SJSA1 (cell line): ENCODE results near the gene GALR3. TPM values are rescaled to one million over a fixed set of nuclear protein-coding genes. Genes with fewer than 3 reads are reported as not detected.
"Not testable (repeated sequence)": the region's sequence is repeated elsewhere in the genome, so short reads cannot be mapped to it uniquely, and the experiment has no call there.

Experiments
- DNase-seq, 2 experiments: peaks; one replicate each; pipeline ENCODE4 v3.0.0-alpha.2; 2015 to 2020; ENCODE audit warnings: low spot score in 2 of 2, low read depth in 1 of 2
- H3K27ac ChIP-seq: fragments of 250-450 bp; sonication (Bioruptor Pico); 2 replicates; pipeline ENCODE4 v1.5.1; 2020; ENCODE audit warnings: mild to moderate bottlenecking, moderate library complexity
- H3K27me3 ChIP-seq: fragments of 250-450 bp; sonication (Bioruptor Pico); replicated peaks from 2 replicates; pipeline ENCODE4 v1.5.1; 2020; ENCODE audit warnings: mild to moderate bottlenecking, moderate library complexity
- H3K36me3 ChIP-seq: fragments of 250-450 bp; sonication (Bioruptor Pico); 2 replicates; pipeline ENCODE4 v1.5.1; 2020; ENCODE audit warnings: mild to moderate bottlenecking
- H3K4me1 ChIP-seq: fragments of 250-450 bp; sonication (Bioruptor Pico); replicated peaks from 2 replicates; pipeline ENCODE4 v1.6.1; 2021; ENCODE audit warnings: mild to moderate bottlenecking
- H3K4me3 ChIP-seq: fragments of 250-450 bp; sonication (Bioruptor Pico); 2 replicates; pipeline ENCODE4 v1.5.1; 2020; ENCODE audit warnings: mild to moderate bottlenecking
- H3K9me3 ChIP-seq: fragments of 250-450 bp; sonication (Bioruptor Pico); replicated peaks from 2 replicates; pipeline ENCODE4 v1.5.1; 2020; ENCODE audit warnings: mild to moderate bottlenecking
- total RNA-seq: library from RNA; depleted of rRNA; stranded (reverse); fragments of >200 nt; shearing (Covaris generic); gene quantifications from 2 replicates; pipeline ENCODE4 v1.2.3, GENCODE V29; 2014

Gene GALR3
- total RNA-seq, 1 experiment from 2014 or later: not detected

DNA sequence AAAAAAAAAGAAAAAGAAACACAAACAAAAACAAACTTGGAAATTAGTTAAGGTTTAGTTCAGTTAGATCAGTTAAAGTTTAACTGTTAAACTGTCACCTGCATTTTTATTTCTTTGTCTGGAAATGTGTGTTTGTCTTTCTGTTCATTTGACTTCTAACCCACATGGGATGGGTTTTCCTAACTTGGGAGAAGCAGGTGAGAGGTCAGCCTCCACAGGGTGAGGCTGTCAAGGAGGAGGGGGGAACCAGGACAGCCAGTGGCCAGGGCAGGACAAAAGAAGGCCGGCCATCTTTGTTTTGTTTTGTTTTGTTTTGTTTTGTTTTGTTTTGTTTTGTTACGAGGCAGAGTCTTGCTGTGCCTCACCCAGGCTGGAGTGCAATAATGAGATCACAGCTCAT is 28.8 kb upstream of the GALR3 start:
- DNase-seq: no peak
- Histone ChIP-seq H3K9me3 (no peaks in the 10 kb centered on the region), H3K4me3 (no peak overlapping the region), H3K36me3 (no peaks in the 10 kb centered on the region), H3K27ac (no peak overlapping the region), H3K4me1 (no peaks in the 10 kb centered on the region), H3K27me3 (no peaks in the 10 kb centered on the region)

DNA sequence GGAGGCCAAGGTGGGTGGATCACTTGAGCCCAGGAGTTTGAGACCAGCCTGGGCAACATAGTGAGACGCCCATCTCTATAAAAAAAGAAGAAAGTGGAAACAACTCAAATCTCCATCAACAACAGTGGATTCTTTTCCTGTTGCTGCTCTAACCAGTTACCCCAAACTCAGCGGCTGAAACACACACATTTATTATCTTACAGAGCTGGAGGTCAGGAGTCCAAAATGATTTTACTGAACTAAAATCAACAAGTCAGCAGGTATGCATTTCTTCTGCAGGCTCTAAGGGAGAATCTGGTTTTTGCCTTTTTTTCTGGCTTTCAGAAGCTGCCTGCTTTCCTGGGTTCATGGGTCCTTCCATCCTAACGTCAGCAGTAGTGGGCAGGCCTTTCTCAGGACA is 27.1 kb upstream of the GALR3 start:
- no peak for DNase-seq
- Histone ChIP-seq H3K36me3 (no peaks in the 10 kb centered on the region), H3K9me3 (no peaks in the 10 kb centered on the region), H3K27me3 (no peaks in the 10 kb centered on the region), H3K4me1 (no peaks in the 10 kb centered on the region), H3K4me3 (no peak overlapping the region), H3K27ac (no peak overlapping the region)

DNA sequence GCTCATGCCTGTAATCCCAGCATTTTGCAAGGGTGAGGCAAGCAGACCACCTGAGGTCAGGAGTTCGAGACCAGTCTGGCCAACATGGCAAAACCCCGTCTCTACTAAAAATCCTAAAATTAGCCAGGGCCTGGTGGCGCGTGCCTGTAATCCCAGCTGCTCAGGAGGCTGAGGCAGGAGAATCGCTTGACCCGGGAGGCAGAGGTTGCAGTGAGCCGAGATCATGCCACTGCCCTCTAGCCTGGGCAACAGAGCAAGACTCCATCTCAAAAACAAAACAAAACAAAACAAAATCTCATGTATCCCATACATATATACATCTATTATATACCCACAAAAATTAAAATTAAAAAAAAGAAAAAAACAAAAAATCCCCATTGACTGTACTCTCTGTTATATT is 25.9 kb upstream of the GALR3 start:
- not testable (repeated sequence) for H3K9me3 ChIP-seq, H3K27ac ChIP-seq, H3K36me3 ChIP-seq, H3K27me3 ChIP-seq, H3K4me1 ChIP-seq, DNase-seq, H3K4me3 ChIP-seq

DNA sequence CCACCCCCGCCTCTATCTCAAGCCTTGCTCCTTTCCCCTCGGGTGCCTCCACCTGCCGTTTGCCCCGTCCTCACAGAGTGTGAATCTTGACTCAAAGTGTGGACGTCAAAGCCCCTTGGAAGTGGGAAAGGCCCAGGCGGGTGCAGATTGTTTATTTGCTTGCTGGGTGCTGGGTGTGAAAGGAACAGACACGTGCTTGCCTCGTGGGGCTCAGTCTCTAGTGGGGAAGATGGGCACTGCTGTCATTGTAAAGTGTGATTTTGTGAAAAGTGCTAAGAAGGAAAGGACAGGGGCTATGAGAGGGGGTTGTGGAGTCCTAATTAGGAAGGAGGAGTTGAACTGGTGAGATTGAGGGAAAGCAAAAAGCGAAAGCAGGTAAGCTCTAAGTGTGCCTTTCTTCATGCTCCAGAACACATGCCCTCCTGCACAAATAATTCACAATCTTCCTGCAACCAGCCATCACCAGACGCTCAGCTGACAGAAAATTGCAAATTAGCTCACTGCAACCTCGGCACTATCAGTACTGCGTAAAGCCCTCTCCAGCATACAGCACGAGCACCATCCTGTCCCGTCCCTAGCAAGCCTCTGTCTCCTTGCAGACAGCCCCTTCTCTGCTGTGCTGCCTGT is 25.2 kb upstream of the GALR3 start:
- no peak overlapping the region for H3K4me3 ChIP-seq
- no peak for DNase-seq
- H3K27me3 ChIP-seq: peaks cover 5% of the 10 kb centered on the region; the same call in 1 of the 2 replicates
- H3K36me3 ChIP-seq: no peaks in the 10 kb centered on the region
- H3K4me1 ChIP-seq: peaks cover 9% of the 10 kb centered on the region
- no peaks in the 10 kb centered on the region for H3K9me3 ChIP-seq
- no peak overlapping the region for H3K27ac ChIP-seq

DNA sequence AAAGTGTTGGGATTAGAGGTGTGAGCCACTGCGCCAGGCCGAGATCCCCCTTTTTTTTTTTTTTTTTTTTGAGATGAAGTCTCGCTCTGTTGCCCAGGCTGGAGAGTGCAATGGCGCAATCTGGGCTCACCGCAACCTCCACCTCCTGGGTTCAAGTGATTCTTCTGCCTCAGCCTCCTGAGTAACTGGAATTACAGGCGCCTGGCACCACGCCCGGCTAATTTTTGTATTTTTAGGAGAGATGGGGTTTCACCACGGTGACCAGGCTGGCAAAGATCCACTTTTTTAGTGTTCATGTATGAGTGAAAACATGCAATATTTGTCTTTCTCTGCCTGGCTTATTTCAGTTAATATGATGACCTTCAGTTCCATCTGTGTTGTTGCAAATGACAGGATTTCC is 23.2 kb upstream of the GALR3 start:
- H3K9me3 ChIP-seq, DNase-seq, H3K27ac ChIP-seq, H3K36me3 ChIP-seq, H3K4me3 ChIP-seq, H3K27me3 ChIP-seq: not testable (repeated sequence)
- H3K4me1 ChIP-seq: peaks cover 17% of the 10 kb centered on the region

DNA sequence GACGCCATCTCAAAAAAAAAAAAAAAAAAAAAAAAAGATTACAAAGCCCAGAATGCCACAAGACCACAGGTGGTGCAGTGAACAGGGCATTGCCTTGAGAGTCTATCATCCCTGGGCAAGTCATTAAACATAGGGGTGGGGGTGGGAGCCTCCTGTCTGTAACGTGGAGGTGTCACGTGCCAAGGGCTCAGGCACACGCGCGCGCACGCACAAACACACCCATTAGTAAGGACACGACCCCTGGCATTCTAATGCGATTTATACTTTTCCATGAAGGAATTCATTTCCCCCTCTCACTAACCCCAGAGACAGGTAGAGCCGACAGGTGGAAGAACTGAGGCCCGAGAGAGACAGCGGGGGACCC is 21.3 kb upstream of the GALR3 start:
- DNase-seq: no peak
- H3K9me3 ChIP-seq: no peaks in the 10 kb centered on the region
- peaks cover 5% of the 10 kb centered on the region; the same call in 1 of the 2 replicates for H3K27me3 ChIP-seq
- H3K36me3 ChIP-seq: no peaks in the 10 kb centered on the region
- H3K4me1 ChIP-seq: peaks cover 35% of the 10 kb centered on the region
- peak overlapping the region; percentile 39 for H3K4me3 ChIP-seq
- H3K27ac ChIP-seq: no peak overlapping the region

DNA sequence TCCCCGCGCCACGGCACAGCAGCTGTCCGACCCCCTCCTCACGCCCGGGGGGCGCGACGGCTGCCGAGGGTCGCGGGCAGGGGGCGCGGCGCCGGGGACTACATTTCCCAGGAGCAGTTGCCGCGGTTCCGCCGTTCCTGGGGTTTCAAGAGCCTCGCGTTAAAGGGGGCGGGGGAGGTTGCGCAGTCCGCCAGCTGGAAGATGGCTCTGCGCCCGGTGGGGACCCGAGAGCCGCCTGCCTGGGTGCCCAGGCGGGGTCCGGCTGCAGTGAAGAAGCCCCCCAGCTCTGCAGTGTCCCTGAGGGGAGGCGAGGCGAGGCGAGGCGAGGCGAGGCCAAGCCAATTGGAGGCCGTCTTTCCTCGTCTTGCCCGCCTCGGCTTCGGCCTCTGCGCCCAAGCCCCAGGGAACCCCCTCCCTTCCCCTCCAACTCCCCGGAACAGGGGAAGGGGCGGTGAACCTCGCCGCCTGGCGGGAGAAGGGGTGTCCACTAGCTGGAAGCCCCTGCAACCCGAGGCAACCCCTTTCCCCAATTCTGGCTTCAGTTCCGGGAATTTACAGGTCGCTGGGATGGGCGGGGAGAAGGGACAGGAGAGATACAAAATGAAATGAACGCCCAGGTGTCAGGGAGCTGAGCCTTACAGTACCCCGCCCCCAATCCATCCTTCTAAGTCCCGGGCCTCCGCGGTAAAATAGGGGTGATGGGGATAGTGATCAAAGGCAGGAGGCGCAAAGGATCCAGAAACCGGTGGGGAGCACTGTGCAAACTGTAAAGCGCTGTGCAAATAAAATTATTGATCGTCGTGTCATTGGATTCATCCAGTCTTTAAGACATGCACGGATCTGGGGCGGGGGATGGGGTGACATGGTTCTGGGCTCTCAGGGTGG is 20.6 kb upstream of the GALR3 start:
- no peak for DNase-seq
- Histone ChIP-seq H3K27ac (no peak overlapping the region), H3K4me1 (peaks cover 39% of the 10 kb centered on the region), H3K9me3 (no peaks in the 10 kb centered on the region), H3K4me3 (peak overlapping the region; percentile 39), H3K36me3 (no peaks in the 10 kb centered on the region), H3K27me3 (peaks cover 5% of the 10 kb centered on the region; the same call in 1 of the 2 replicates)

DNA sequence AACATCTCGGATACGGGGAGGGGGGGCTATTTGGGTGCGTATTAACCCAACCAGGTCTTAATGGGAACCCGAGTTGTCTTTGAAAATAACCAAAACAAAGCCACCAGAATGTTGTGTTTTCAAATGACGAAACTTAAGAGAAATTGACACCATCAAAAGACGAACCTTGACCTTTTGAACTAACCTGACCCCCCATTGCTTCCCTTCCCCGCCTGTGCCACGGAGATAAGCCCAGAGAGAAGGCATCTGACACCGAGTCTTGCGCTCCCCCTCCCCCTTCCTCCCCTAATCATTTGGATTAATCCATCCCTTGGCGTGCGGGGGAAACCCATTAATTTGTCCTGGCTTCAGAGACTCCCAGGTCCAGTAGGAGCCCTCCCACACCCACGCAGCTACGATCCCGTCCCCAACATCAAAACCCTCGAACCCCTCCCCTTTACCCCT is 20.0 kb upstream of the GALR3 start:
- Histone ChIP-seq H3K27ac (no peak overlapping the region), H3K36me3 (no peaks in the 10 kb centered on the region), H3K27me3 (peaks cover 5% of the 10 kb centered on the region; the same call in 1 of the 2 replicates), H3K9me3 (no peaks in the 10 kb centered on the region), H3K4me3 (no peak overlapping the region), H3K4me1 (peaks cover 39% of the 10 kb centered on the region)
- DNase-seq: no peak

DNA sequence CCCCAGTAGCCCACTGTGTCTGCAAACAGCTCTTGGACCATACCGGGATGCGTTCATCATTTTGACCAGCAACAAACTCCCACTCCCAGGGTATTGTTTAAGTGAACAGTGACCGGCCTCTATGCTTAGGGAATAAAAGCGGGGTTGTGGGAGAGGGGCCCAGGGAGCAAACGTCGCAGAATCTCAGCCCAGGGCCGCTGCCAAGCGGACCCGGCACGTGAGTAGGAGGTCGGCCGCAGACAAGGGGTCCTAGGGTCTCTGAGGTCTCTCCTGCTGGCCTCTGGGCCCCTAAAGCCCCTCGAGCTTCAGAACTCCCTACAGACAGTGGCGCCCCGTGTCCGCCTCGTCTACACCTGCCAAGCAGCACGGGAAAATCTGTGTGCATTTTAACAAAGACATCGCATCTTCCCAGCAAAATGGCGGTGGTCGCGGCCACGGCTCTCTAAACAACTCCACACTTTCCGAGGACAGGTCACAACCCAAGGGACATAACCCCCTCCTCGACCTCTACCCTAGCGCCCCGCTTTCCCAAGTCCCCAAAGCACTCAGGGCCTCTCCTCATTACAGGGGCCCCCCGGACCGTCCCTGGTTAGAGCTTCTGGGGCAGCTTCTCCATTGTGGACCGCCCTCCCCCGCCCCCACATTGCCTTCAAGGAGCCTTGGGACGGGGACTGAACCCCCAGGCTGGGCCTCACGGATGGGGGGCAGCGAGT is 19.4 kb upstream of the GALR3 start:
- H3K27ac ChIP-seq: no peak overlapping the region
- no peak for DNase-seq
- H3K4me3 ChIP-seq: no peak overlapping the region
- peaks cover 44% of the 10 kb centered on the region for H3K4me1 ChIP-seq
- H3K27me3 ChIP-seq: peaks cover 5% of the 10 kb centered on the region; the same call in 1 of the 2 replicates
- H3K36me3 ChIP-seq: no peaks in the 10 kb centered on the region
- H3K9me3 ChIP-seq: no peaks in the 10 kb centered on the region

DNA sequence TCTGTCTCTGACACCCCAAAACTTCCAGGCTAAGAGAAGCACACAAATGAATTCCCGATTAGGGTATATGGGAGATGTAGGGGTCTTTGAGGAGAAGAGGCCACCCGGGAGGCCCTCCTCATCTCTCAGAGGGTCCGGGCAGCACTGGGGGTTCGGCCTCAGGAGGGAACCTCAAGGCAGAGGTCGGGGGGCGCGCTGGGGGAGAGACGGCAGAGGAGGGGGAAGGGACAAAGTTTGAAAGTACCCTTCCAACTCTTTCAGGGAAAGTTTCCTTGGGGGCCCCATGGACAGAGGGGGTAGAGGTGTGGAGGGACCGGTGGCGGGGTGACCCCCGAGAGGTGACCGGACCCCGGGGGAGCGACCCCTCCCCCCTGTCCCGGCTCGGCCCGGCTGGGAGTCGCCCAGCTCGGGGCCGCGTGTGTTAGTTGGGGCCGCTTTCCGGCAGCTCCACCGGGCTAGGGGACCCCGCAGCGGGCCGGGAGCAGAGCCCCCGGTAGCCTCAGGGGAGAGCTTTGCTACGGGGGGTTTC is 18.8 kb upstream of the GALR3 start:
- Histone ChIP-seq H3K4me1 (peaks cover 46% of the 10 kb centered on the region), H3K4me3 (peak overlapping the region; percentile 56), H3K27ac (peak overlapping the region; percentile 64), H3K27me3 (peaks cover 5% of the 10 kb centered on the region; the same call in 1 of the 2 replicates), H3K36me3 (no peaks in the 10 kb centered on the region), H3K9me3 (no peaks in the 10 kb centered on the region)
- no peak for DNase-seq

DNA sequence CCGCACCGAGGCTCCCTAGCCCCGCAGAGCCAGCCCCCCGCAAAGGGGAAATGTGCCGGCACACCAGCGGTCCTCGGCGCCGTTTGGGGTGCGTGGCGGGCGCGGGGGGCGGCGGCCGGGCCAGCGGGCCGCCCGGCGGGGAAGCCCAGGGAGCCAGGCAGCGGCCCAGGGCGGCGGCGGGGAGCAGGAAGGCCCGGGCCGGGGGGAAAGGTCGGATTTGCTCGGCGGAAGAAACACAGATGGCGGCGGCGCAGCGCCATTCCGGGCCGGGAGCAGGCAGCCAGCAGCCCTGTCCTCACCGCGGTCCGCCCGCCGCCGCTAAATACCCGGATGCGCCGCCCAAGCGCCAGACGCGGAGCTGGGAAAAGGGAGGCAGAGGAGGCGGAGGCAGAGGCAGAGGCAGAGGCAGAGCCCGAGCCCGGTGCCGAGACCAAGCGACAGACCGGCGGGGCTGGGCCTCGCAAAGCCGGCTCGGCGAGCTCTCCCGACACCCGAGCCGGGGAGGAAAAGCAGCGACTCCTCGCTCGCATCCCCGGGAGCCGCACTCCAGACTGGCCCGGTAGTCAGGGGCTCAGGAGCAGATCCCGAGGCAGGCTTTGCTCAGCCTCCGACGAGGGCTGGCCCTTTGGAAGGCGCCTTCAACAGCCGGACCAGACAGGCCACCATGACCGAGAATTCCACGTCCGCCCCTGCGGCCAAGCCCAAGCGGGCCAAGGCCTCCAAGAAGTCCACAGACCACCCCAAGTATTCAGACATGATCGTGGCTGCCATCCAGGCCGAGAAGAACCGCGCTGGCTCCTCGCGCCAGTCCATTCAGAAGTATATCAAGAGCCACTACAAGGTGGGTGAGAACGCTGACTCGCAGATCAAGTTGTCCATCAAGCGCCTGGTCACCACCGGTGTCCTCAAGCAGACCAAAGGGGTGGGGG is 18.0 kb upstream of the GALR3 start:
- Histone ChIP-seq H3K4me3 (peak overlapping the region; percentile 56), H3K36me3 (no peaks in the 10 kb centered on the region), H3K27me3 (peaks cover 5% of the 10 kb centered on the region; the same call in 1 of the 2 replicates), H3K27ac (peak overlapping the region; percentile 64), H3K4me1 (peaks cover 46% of the 10 kb centered on the region), H3K9me3 (no peaks in the 10 kb centered on the region)
- peak; percentile 79 to 87 for DNase-seq

DNA sequence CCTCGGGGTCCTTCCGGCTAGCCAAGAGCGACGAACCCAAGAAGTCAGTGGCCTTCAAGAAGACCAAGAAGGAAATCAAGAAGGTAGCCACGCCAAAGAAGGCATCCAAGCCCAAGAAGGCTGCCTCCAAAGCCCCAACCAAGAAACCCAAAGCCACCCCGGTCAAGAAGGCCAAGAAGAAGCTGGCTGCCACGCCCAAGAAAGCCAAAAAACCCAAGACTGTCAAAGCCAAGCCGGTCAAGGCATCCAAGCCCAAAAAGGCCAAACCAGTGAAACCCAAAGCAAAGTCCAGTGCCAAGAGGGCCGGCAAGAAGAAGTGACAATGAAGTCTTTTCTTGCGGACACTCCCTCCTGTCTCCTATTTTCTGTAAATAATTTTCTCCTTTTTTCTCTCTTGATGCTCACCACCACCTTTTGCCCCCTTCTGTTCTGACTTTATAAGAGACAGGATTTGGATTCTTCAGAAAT is 17.3 kb upstream of the GALR3 start:
- DNase-seq: no peak
- H3K27ac ChIP-seq: no peak overlapping the region
- H3K9me3 ChIP-seq: no peaks in the 10 kb centered on the region
- peaks cover 5% of the 10 kb centered on the region; the same call in 1 of the 2 replicates for H3K27me3 ChIP-seq
- no peaks in the 10 kb centered on the region for H3K36me3 ChIP-seq
- H3K4me3 ChIP-seq: peak overlapping the region; percentile 56
- peaks cover 46% of the 10 kb centered on the region for H3K4me1 ChIP-seq
